Measurements from ENCODE around the gene GRIFIN. TPM values are rescaled to one million over a fixed set of nuclear protein-coding genes. Genes with fewer than 3 reads are reported as not detected.

Gene GRIFIN
- total RNA-seq, 2 experiments from 2014 or later, result not detected

- Mint-ChIP-seq H3K4me3 (no peak overlapping the region), H3K27ac (no peak overlapping the region), H3K9me3 (no peaks in the 10 kb centered on the region), H3K4me1 (ENCODE audit: low read depth) (peaks cover 17% of the 10 kb centered on the region), H3K36me3 (ENCODE audit: low read depth) (no peaks in the 10 kb centered on the region), H3K27me3 (no peaks in the 10 kb centered on the region)
- ChIA-PET POLR2A (interaction anchor here (1.5 kb wide), 1 partner anchor 24 kb away, joined by 3 read pairs; no protein-coding TSS in a partner anchor), CTCF (interaction anchor here (1.4 kb wide), 1 partner anchor 206 kb away, joined by 4 read pairs; no protein-coding TSS in a partner anchor)
- intact Hi-C loops (cut with micrococcal nuclease), result no loop called here
- no peak for TF ChIP-seq CTCF (IDR thresholded peaks at IDR 0.05)
- no peak for DNase-seq
- ATAC-seq, result no peak
Measured at GRCh38 chr7:2503056-2503941, 27.1 kb upstream of the GRIFIN start.

DNA sequence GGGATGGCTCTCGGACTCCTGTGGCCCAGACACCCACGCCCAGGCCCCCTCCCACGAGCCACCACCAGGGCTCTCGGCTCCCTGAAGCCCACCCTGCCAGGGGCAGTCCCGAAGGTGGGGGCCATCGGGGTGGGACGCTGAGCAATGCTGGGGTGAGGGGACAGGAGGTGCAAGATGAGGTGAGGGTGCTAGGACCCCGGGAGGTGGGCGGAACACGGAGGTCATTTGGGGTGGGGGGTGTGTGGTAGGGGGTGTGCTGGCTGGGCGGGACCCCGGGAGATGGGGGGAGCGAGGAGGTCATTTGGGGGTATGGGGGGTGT is 26.4 kb upstream of the GRIFIN start:
- no peak for TF ChIP-seq CTCF (IDR thresholded peaks at IDR 0.05)
- Mint-ChIP-seq H3K4me1 (ENCODE audit: low read depth) (peaks cover 12% of the 10 kb centered on the region), H3K4me3 (no peak overlapping the region), H3K9me3 (no peaks in the 10 kb centered on the region), H3K27me3 (no peaks in the 10 kb centered on the region), H3K36me3 (ENCODE audit: low read depth) (no peaks in the 10 kb centered on the region), H3K27ac (no peak overlapping the region)
- ATAC-seq (no peak), DNase-seq (no peak)
- ChIA-PET CTCF (interaction anchor here (0.6 to 1.6 kb wide), 2 partner anchors 34 to 53 kb away, joined by 3 to 5 read pairs; no protein-coding TSS in a partner anchor), POLR2A (interaction anchor here (1.5 to 2.0 kb wide), 2 partner anchors 9 to 25 kb away, joined by 3 to 7 read pairs; no protein-coding TSS in a partner anchor)
- intact Hi-C loops (cut with micrococcal nuclease), result no loop called here

DNA sequence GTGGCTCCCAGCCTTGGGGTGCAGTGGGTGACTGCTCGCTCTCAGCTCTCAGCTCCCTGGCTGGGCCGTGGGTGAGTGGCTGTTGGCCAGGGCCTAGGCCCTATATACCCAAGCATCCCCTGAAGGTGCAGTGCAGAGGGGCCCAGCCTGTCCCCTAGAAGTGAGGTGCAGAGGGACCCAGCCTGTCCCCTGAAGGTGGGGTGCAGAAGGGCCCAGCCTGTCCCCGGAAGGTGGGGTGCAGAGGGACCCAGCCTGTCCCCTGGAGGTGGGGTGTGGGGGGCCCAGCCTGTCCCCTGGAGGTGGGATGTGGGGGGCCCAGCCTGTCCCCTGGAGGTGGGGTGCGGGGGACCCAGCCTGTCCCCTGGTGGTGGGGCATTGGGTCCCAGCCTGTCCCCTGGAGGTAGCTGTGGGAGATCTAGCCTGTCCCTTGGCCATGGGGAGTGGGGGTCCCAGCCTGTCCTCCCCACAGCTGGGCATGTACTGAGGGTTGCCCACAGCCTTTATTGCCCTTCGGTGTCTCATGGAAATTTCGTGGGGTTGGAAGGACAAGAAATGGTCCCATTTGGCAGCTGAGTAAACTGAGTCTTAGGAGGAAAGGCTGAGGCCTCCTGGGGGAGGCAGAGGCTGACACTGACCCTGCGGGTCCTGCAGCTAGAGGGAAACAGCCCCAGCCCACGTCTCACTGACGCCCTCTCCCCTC is 25.9 kb upstream of the GRIFIN start:
- DNase-seq (no peak), ATAC-seq (no peak)
- intact Hi-C loops (cut with micrococcal nuclease), result no loop called here
- Mint-ChIP-seq H3K27me3 (no peaks in the 10 kb centered on the region), H3K9me3 (no peaks in the 10 kb centered on the region), H3K4me1 (ENCODE audit: low read depth) (peaks cover 12% of the 10 kb centered on the region), H3K27ac (no peak overlapping the region), H3K4me3 (no peak overlapping the region), H3K36me3 (ENCODE audit: low read depth) (no peaks in the 10 kb centered on the region)
- ChIA-PET CTCF (interaction anchor here (0.6 to 1.6 kb wide), 2 partner anchors 33 to 54 kb away, joined by 3 to 5 read pairs; no protein-coding TSS in a partner anchor), POLR2A (interaction anchor here (0.9 to 2.0 kb wide), 3 partner anchors 9 to 34 kb away, joined by 3 to 7 read pairs (median 3); no protein-coding TSS in a partner anchor)
- TF ChIP-seq CTCF (IDR thresholded peaks at IDR 0.05), result no peak

DNA sequence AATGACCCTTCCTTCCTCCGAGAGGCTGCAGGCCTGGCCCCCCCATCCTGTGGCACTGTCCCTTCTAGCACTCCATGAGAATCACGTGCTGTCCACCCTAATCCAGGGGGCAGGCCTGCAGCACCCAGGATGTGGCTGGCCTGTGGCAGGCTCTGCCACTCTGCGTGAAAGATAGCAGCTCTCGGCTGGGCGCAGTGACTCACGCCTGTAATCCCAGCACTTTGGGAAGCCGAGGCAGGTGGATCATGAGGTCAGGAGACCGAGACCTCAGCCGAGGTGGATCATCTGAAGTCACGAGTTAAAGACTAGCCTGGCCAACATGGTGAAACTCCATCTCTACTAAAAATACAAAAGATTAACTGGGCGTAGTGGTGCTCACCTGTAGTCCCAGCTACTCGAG is 24.5 kb upstream of the GRIFIN start:
- ChIA-PET POLR2A (interaction anchor here (2.0 kb wide), 1 partner anchor 11 kb away, joined by 7 read pairs; no protein-coding TSS in a partner anchor), CTCF (no interaction called here)
- no peaks in the 10 kb centered on the region for H3K9me3 Mint-ChIP-seq
- H3K27me3 Mint-ChIP-seq, result peaks cover 4% of the 10 kb centered on the region
- no peak overlapping the region for H3K4me3 Mint-ChIP-seq
- no peak for TF ChIP-seq CTCF (IDR thresholded peaks at IDR 0.05)
- H3K36me3 Mint-ChIP-seq (ENCODE audit: low read depth), result no peaks in the 10 kb centered on the region
- ATAC-seq (no peak), DNase-seq (no peak)
- H3K4me1 Mint-ChIP-seq (ENCODE audit: low read depth), result peaks cover 9% of the 10 kb centered on the region
- intact Hi-C loops (cut with micrococcal nuclease), result no loop called here
- H3K27ac Mint-ChIP-seq, result no peak overlapping the region

Data from activated CD8-positive, alpha-beta T cell treated with anti-CD3 and anti-CD28 coated beads for 36 hours (primary cell).